Stimulated activated CD4-positive, alpha-beta T cell treated with anti-CD3 and anti-CD28 coated beads, TNF-alpha, amount 100 ng/mL, for 1 hour (primary cell): ENCODE results near the gene SDF2.
A peak's percentile ranks its signal among the peaks of the same experiment; 100 is the strongest.

Experiments
- DNase-seq, 3 donors: peaks; one replicate each; pipeline ENCODE4 v3.0.0-alpha.2; 2020; ENCODE audit warnings: low read depth in 3 of 3, low spot score in 1 of 3

The SDF2 gene, protein sequence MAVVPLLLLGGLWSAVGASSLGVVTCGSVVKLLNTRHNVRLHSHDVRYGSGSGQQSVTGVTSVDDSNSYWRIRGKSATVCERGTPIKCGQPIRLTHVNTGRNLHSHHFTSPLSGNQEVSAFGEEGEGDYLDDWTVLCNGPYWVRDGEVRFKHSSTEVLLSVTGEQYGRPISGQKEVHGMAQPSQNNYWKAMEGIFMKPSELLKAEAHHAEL

DNA sequence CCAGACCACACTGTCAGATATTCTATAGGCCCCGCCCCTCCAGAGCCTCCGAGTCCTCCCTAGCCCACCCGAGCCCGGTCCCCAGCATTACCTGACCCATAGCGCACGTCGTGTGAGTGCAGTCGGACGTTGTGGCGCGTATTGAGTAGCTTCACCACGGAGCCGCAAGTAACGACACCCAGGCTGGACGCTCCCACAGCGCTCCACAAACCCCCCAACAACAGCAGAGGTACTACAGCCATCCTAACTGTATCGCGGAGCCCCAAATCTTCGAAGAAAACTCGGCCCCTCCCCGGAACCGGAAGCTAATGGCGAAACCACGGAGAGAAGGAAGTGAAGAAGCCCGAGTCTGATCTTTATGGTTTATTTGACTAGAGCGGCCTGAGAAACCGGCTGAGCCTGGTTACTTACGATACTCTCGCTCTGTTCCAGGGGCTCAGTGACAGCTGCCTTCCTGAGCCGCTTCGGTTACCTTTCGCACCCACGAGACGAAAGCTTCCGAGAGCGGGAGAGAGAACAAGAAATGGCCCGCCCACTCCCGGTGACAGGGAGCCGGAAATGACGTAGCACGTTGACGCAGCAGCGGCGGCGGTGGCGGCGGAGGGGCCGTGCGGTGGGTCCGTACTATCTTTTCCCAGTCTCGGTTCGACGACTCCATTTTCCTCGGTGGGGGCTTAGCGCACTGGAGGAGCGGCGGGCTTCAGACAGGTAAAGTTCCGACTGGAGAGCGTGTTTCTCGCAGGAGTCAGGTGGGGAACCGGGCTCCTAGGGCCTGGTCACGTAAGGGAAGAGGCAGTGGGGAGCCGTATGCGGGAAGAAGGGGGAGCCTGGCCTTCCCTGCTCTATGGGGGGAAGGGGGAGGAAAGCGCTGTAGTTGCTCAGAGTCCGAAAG, at the start of gene SDF2, which contains the start of gene SUPT6H:
Gene SDF2, minus strand, starts transcription at position 272 of the 892 bp plus-strand sequence. Its CDS starts 30 bp downstream, at position 242.
Gene SUPT6H, plus strand, starts transcription at position 571 of the 892 bp plus-strand sequence. CDS start 11,197 bp downstream, outside the sequence.
- peak; percentile 66 to 95 (median 80) for DNase-seq

DNA sequence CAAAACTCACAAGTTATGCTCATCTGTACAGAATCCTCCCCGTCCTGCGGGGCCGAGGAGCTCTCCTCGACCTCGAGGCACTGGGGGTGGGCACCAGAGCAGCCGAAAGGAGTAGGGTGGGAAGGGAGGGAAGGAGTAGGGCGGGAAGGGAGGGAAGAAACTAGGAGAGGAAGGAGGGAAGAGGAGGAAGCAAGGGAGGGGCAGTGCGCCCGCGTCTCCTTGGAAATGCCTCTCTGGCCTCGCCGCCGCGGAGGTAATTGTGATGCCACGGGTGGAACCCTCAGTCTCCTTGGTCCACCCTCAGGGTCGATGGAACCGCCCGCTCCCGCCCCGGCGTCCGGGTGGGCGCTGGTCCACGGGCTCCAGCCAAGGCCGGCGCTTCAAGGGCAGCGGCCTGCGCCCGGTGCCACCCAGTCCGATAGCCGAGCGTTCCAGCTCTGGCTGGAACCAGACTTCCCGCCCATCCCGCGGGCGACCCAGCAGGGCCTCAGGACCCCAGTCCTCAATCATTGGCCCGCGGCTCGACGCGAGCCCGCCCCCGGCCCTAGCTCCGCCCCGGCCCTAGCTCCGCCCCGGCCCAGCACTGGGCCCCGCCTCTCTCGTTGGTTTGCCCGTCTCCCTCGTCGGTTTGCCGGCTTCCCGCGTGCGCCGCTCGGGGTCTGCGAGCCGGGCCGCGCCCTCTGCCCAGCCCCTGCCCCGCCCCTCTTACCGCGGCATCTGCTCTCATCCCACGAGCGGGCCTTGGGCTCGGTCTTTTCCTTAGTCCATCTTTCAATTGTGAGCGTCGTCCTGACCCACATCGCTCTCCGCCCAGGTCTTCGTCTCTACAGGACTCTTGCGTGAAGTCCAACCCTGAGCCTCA, 49.4 kb upstream of the SDF2 start:
- peak; percentile 76 to 93 (median 80) for DNase-seq

DNA sequence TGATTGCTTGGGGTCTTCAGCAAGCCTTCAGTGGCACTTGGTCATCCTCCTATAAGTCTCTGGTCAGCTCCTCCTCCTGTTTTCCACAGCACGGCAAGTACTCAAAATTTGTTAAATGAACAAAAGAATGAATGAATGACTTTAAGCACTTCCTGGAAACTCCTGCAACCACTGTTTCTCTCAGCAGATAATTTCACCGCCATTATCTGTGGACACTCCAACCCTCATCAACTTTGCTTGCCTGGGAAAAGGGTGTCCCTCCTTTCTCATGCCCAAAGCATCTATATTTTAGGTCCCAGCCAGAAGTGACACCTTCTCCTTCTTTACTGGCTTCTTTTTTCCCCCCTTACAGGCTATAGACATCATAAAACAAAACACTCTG, 45.6 kb upstream of the SDF2 start:
- DNase-seq, result no peak

DNA sequence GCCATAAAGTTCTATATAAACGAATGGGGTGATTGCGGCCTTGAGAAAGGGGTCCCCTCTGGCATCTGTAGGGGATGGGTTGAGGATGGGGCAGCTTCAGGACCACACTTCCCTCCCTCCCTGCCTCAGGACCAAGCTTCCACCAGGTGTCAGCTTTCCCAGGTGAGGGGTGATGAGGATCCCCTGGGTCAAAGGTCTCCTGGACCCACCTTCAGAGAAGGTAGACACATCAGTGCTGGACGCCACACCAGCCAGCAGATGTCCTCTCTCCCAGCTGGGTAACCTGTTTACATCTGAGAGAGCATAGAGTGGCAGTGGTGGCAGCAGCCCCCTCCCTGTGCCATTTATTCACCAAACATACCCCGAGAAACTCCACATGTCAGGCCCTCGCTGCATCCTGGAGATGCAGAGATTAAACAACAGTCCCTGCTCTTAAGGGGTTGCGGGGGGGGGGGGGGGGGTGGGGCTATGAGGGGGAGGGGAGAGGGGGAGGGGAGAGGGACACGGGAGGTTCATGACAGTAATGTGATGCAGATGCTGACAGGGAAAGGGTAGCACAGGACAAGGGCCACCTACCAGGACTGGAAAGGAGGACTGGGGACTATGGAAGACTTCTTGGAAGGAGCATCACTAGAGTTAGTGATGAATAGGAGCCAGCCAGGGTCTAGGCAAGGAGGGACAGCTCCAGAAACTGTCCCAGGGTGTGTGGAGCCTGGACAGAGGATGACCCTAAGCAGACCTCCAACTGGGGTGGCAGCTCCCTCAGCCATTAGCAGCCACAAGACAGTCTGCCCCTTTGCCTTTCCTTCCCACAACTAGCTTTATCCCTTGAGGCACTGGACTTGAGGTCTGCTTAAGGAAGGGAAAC, 45.0 kb upstream of the SDF2 start:
- DNase-seq, result no peak

DNA sequence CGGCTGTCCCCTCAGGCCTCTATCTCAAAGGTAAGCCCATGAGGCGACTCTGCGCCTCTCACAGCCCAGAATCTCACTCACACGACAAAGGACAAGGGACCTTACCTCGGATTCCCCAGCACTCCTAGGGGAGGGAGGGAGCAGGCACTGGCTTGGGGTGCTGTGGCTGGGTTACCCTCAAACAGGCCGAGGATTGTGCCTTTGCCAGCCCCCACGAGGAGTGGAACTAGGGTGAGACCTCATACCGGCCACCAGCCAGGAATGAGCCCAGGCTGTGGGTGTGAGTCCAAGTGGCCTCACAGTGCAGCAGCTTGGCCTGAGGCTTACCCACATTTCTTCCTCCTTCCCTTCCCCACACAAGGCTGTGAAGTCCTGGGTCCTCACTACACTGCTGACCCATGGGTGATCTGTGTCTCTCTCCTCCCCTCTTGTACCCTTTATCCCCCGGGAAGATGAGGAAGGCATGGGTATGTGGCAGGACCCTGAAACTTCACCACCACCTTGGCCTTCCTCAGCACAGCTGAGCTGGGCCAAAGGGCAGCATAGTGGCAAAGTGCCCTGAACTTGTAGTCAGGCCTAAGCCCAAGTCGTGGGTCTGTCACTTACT, 44.1 kb upstream of the SDF2 start:
- DNase-seq, result no peak

DNA sequence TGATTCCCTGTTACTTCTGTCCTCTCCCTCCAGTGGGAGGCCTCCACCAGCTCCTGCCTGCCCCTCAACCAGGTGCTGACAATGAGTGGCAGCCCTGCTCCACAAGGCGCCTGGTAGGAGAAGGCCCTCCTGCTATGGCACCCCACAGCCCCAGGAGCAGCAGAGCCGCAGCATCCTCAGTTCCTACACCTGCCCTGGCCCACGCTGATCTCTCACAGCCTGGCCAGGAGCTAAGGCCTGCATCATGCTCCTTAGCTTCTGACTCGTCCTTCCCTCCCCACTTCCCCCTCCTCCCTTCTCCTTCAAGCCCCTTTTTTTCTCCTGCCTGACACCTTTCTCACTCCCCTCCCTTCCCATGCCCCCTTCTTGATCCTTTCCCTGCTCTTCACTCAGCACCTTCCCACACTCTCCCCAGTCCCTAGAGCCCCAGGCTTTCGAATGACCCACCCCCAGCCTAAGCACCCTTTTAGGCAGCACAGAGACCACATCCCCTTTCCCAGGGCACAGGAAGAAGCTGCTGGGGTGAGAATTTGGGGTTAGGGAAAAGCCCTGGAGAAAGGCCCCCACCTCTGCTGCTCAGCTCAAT, 43.5 kb upstream of the SDF2 start:
- DNase-seq, result no peak

DNA sequence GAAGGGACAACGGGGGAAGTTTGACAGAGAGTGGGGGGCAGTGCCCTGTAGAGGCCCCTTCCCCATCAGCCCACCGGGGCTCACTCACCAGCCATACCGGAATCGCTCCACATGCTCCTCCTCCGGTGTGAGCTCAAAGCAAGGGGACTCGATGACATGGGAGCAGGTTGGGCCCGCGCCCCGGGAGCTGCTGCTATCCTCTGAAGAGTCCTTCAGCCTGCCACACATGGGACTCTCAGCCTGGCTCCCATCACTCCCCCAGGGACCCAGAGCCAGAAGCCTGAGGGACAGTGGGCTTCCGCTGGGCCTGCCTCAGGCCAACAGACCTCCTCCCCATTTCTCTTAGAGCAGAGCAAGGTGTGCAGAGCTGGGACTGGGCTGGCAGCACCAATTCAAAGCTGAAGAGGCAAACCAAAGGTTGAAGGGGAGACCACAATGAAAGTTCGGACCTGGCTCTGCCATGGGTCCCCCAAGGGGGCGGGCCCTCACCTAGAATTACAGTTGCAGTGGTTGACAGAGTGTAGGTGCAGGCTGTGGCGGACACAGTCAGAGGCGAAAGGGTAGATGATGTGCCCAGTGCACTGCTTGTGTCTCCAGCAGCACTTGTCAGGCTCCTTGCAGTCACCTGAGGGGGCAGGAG, 42.6 kb upstream of the SDF2 start:
- DNase-seq, result no peak

DNA sequence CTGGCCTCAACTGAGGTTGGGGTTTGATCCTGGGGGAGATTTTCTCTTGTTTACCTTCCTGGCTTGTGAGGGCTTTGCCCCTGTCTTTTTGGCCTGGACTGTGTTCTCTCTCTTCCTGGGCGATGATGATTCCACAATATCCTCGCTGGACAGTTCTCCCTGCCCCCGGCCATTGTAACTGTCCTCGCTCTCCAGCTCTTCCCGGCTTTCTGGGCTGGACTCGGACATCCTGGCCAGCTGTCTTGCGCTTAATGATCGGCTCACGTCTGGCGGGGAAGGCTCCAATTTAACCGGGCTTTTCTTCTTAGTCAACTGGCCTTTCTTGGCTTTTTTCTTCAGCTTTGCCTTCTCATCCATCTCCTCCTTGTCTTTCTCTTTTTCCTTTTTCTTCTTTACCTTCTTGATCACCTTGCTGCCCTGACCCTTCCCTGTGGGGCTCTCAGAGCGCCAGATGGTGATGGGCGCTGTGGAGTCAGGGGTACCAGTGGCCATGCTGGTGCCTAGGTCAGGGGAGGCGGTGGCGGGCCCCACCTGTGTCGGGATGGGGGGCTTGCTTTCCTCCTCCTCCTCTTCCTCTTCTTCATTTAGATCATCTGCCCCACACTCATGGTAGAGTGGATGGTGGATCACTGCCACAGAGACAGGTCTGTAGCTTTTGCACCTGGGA, 42.0 kb upstream of the SDF2 start:
- no peak for DNase-seq

DNA sequence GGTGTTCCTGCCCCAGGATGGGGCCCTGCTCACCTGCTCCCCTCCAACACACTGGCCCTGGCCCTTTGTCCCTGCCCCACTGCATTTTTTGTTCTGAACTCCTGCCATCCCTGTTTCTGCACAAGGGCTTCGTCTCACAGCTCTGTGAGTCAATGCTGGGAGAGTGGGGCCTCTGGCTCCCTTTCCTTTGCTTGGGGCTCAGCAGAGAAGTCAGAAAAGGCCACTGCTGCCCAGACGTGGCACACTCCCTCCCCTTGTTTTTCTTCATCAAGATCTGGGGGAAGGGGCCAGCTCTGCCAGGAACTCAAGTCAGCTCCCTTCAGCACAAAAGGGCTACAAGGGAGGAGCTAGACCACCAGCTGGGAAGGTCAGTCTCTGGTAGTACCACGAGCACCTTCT, 41.0 kb upstream of the SDF2 start:
- DNase-seq, result no peak

DNA sequence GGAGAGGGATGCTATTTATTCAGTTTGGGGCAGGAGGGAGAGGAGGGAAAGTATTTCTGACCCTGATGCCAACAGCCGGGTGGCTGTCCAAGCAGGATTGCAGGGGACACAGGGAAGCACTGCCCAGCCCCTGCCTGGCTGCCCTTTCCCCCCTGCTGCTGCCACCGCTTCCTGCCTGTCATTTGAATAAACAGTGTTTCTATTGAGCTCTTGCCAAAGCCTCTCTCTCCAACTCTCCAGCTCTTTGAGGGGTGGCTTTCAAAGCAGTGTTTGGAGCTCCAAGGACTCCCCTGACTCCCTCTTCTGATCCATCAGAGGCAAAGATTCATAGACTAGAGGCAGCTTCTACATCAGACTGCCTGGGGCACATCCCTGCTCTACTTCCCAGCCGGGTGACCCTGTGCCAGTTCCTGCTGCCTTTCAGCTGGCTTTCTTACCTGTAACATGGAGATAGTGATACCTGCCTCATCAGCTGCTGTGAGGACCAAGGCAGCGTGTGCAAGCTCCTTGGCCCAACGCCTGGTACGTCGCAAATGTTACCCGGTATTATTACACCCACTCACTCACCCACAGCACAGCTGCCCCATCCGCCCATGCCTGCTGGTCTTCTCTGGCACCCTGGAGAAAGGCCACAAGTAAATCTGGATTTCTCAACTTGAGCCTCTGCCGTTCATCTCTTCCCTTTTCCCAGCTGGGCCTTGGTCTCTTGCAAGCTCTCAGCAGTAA, 40.5 kb upstream of the SDF2 start:
- DNase-seq, result no peak

DNA sequence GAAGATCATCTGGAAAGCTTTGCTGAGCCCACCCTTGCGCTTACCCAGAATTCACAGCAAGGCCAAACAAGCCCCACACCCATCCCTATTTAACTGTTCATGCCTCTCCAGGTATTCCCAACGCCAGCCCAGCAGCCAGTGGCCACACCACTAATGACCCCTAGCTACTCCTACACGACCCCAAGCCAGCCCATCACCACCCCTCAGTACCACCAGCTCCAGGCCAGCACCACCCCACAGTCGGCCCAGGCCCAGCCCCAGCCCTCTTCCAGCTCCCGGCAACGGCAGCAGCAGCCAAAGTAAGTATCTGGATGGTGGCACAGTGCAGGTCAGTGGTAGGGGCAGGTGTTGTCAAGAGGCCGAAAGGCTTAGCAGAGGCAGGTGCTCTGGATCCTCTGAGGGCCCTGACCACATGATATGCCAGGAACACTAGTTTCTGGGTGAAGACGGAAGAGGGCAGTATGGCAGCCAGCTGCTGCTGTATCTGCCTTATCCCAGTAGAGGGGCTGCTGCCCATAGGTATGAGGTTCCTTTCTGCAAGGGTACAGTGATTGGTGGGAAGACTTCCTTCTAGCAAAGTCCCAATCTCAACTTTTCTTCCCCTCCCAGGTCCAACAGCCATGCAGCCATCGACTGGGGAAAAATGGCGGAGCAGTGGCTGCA, 39.3 kb upstream of the SDF2 start:
- DNase-seq, result no peak

DNA sequence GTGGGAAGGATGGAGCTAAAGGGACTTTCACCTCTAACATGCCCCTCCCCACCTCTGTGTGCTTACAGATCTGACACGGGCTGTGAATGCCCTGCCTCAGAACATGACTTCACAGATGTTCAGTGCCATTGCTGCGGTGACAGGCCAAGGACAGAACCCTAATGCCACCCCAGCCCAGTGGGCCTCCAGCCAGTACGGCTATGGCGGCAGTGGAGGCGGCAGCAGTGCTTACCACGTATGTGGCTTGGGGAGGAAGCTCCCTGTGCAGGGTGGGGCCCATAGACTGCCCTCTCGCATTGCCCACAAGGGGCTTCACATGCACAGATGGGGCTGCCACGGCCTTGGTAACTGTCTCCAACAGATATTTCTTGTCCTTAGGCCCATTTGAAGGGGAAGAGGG, 38.6 kb upstream of the SDF2 start:
- no peak for DNase-seq

DNA sequence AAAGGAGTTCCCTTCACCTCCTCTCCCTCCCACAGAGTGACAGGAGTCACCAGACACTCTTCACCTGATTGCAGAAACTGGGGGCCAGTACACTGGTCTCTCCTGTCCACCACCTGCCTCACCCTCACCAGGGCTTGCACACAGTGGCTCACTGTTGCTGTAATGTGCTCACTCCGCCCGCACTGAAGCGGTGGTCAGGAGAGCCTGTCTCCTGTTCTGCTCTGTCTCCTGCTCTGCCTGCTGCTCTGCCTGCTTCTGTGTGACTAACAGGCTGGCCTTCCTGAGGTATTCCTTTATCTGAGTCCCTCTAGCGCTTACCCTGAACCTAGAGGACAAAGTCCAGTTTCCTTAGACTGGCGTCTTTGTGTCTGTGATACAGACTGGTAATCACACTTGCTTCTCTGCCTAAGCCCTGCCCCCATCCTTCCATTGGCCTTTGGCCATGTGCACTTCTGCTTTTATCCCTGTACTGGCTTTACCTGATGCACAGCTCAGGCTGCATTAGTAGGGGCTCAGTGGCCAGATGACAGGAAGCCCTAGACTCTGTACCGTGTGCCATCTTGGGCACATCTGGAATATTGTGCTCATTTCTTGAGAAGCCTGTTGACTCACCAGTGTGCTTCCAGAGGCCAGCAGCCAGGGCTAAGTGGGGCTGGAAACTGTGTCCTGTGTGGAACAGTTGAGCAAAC, 36.7 kb upstream of the SDF2 start:
- DNase-seq, result no peak

DNA sequence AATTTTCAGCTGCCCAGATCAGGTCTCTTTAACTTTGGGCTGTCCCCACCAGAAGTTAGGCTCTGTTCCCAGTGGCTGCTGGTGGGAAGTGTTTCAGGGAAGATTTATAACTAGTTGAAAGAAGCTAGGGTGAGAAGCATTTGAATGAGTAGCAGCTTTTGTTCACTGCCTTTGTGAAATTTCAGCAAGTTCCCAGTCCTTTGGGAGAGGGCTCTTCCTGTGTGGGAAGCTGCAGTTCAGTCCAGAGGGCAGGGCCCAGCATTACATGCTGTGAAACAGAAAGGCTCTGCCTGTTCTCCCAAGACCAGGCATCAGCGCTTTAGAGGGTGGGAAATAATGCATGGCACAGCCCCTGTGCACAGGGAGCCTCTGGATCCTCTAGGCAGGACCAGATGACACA, 32.2 kb upstream of the SDF2 start:
- no peak for DNase-seq

DNA sequence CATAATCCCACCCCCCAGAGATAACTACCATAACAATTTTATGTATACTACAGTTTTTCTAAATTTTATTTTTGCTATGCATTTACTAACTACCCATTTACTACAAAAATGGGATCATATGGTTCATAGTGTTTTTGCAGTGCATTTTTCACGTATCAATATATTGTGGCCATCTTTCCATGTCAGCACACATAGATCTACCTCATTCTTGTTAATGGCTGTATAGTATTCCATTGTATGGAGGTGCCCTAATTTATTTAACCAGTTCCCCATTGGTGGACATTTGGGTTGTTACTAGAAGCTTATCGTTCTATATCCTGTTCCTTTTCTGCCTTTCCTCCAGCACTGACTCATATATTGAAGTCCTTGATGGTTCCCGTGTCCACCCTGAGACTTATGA, 27.3 kb upstream of the SDF2 start:
- no peak for DNase-seq

DNA sequence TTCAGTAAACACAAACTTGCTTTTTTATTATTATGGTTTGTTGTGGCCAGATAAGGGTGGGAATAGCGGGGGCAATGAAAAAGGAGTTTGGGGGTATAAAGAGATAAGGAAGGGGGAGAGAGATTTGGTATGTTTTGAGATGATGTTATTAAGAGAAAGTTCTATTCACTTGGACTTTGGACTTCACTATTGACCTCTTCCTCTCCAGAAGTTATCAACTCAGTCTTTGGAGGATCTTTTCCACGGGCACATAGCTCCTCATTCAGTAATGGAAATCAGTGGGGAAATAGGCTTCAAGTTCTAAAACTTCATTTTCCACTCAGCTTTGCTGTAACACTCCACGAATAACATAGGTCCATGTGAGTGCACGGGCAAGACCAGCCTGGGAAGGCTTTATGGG, 26.8 kb upstream of the SDF2 start:
- no peak for DNase-seq

DNA sequence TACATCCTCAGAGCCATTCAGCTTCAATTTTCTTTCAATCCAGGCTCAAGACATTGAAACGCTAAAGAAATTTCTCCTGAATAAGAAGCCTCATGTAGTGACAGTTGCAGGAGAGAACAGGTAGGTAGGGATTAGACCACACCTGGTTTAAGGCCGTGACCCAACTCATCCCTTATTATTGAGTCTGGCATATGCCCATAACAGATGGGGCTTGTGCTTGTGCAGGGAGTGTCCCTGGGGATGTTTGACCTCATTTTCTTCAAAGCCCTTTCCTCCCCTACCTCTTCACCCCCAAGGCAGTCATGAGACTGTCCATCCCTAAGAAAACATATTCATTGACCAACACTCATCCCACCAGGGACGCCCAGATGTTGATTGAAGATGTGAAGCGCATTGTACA, 24.6 kb upstream of the SDF2 start:
- DNase-seq, result no peak
